Adrenal gland (tissue), 12 donors: ENCODE results near the gene ABTB2. TPM values are rescaled to one million over a fixed set of nuclear protein-coding genes. Genes with fewer than 3 reads are reported as not detected.

Source experiments
- DNase-seq, 7 donors: peaks; one replicate each; pipeline ENCODE4 v3.0.0-alpha.2; 2019 to 2020
- H3K27ac ChIP-seq, 5 donors: fragments of 200-600 bp; sonication (generic) in 4 of 5; 1 replicate in 3 of 5; 2 replicates in 2 of 5; pipeline versions ENCODE4 v1.5.1 to v1.8.0; 2016 to 2020; ENCODE audit warnings: mild to moderate bottlenecking in 1 of 5
- H3K27me3 ChIP-seq: fragments of 200-600 bp; 2 replicates; pipeline ENCODE4 v1.8.0; 2021
- H3K36me3 ChIP-seq, 2 donors: fragments of 200-600 bp; replicated peaks in 1 of 2; 1 replicate in 1 of 2; 2 replicates in 1 of 2; pipeline versions ENCODE4 v1.5.1 to v1.8.0; 2018 to 2022
- H3K4me1 ChIP-seq, 2 donors: fragments of 200-600 bp; replicated peaks in 1 of 2; 1 replicate in 1 of 2; 2 replicates in 1 of 2; pipeline versions ENCODE4 v1.5.1 to v1.8.0; 2018 to 2021
- H3K4me3 ChIP-seq, 4 donors: fragments of 200-600 bp; sonication (generic) in 3 of 4; one replicate each; pipeline ENCODE4 v1.5.1; 2016 to 2018
- H3K9me3 ChIP-seq, 3 donors: fragments of 200-600 bp; sonication (generic) in 1 of 3; replicated peaks in 1 of 3; 1 replicate in 2 of 3; 2 replicates in 1 of 3; pipeline versions ENCODE4 v1.5.1 to v1.8.0; 2016 to 2021
- CTCF ChIP-seq, 6 experiments: fragments of 450-650 bp in 4 of 6; fragments of 200-600 bp in 2 of 6; sonication (generic) in 1 of 6; IDR thresholded peaks; 1 replicate in 5 of 6; 2 replicates in 1 of 6; pipeline versions ENCODE4 v1.5.1 to v1.8.0; 2016 to 2021; ENCODE audit warnings: antibody characterized with exemption in 6 of 6, mild to moderate bottlenecking in 2 of 6, moderate library complexity in 1 of 6
- POLR2A ChIP-seq, 2 donors: fragments of 450-650 bp; IDR thresholded peaks; one replicate each; pipeline ENCODE4 v1.6.1; 2017; ENCODE audit warnings: antibody characterized with exemption in 2 of 2, mild to moderate bottlenecking in 2 of 2, moderate library complexity in 1 of 2
- WGBS, 4 donors: extraction: QIAGEN DNeasy Blood & Tissue Kit in 2 of 4; methylation state at CpG; one replicate each; pipeline versions ENCODE4 v1.1.5 to v1.1.7; 2013 to 2017; 5-methylcytosine and 5-hydroxymethylcytosine counted together
- intact Hi-C, 2 donors: fragments of 100-400 bp; cut with DNase I; formaldehyde crosslinking; loops; one replicate each; pipeline versions ENCODE4 v1.14.1 to v1.15.0; 2022 to 2023
- polyA plus RNA-seq, 3 donors: library from polyadenylated mRNA; stranded (reverse); fragments of 200-250 nt in 2 of 3; fragments of 350-450 nt in 1 of 3; fragmentation: Illumina TruSeq in 1 of 3; extraction: RNeasy Lipid Tissue Mini Kit (QIAGEN cat#74804) in 1 of 3; gene quantifications; one replicate each; pipeline ENCODE4 v1.2.3, GENCODE V29; 2013 to 2014
- total RNA-seq, 9 donors: library from RNA; depleted of rRNA in 4 of 9; stranded (reverse); fragments of >200 nt in 4 of 9; fragments of 120-200 nt in 1 of 9; fragmentation: NEBNext Ultra II Directional in 1 of 9; extraction: Animal tissue kit (Norgen Biotek cat#: 25700) in 1 of 9; gene quantifications; one replicate each; pipeline versions ENCODE4 v1.1.0 to v1.2.4, GENCODE V29; 2013 to 2023
- donor health status: healthy with polysubstance abuse.
- donor health status: Bipolar disorder and iron deficiency.
- donor health status: DM: yes; HTN: yes; CAD: no.
- donor health status: DM: no; HTN: no; CAD: no.
- donor health status: DM: no; HTN: no; CAD: no.
- donor health status: DM: yes; HTN: yes; CAD: no.

ABTB2 gene
- total and polyA plus RNA-seq, 12 donors: 1.9 to 32.3 (median 6.1) TPM

GRCh38 chr11:34150494-34151151 lies 207.2 kb downstream of the ABTB2 start:
- intact Hi-C loops: no loop called here
- WGBS, 4 donors: 51 to 72% (median 59%) methylated on average over 6 of the region's 6 CpGs
- Histone ChIP-seq H3K27ac (no peak overlapping the region), H3K9me3 (no peaks in the 10 kb centered on the region), H3K4me1 (peaks cover 0 to 9% of the 10 kb centered on the region in 2 donors), H3K36me3 (peaks cover 0 to 41% of the 10 kb centered on the region in 2 donors), H3K4me3 (no peak overlapping the region), H3K27me3 (no peaks in the 10 kb centered on the region)
- TF ChIP-seq POLR2A (IDR thresholded peaks at IDR 0.05) (no peak), CTCF (IDR thresholded peaks at IDR 0.05) (no peak)
- no peak for DNase-seq

- DNase-seq: no peak
- 78 to 100% (median 87%) methylated on average over 1 to 13 of the region's 13 CpGs for WGBS, 4 donors
- TF ChIP-seq POLR2A (IDR thresholded peaks at IDR 0.05) (no peak), CTCF (IDR thresholded peaks at IDR 0.05) (peak in 3 of 6 experiments; percentile 15 to 31 (median 27))
- Histone ChIP-seq H3K27ac (no peak overlapping the region), H3K4me1 (peaks cover 0 to 9% of the 10 kb centered on the region in 2 donors), H3K9me3 (no peaks in the 10 kb centered on the region), H3K36me3 (peaks cover 0 to 50% of the 10 kb centered on the region in 2 donors), H3K27me3 (no peaks in the 10 kb centered on the region), H3K4me3 (no peak overlapping the region)
- intact Hi-C loops: loop anchor here in 1 of 2 donors (10.0 kb wide), 1 partner anchor 155 kb away; no protein-coding TSS in a partner anchor
Observed at GRCh38 chr11:34149786-34150185, 208.0 kb downstream of the ABTB2 start.

- H3K9me3 ChIP-seq: no peaks in the 10 kb centered on the region
- WGBS, 4 donors: 92 to 98% (median 94%) methylated on average over 5 to 7 of the region's 7 CpGs
- H3K36me3 ChIP-seq: peaks cover 0 to 55% of the 10 kb centered on the region in 2 donors
- H3K4me1 ChIP-seq: peaks cover 0 to 9% of the 10 kb centered on the region in 2 donors
- H3K27me3 ChIP-seq: no peaks in the 10 kb centered on the region
- no peak for TF ChIP-seq POLR2A (IDR thresholded peaks at IDR 0.05)
- no peak for TF ChIP-seq CTCF (IDR thresholded peaks at IDR 0.05)
- intact Hi-C loops: loop anchor here in 1 of 2 donors (10.0 kb wide), 1 partner anchor 154 kb away; no protein-coding TSS in a partner anchor
- H3K27ac ChIP-seq: no peak overlapping the region
- H3K4me3 ChIP-seq: no peak overlapping the region
- no peak for DNase-seq
Observed at GRCh38 chr11:34149274-34149673, 208.5 kb downstream of the ABTB2 start.

GRCh38 chr11:34148504-34149165 lies 209.2 kb downstream of the ABTB2 start:
- no peak overlapping the region for H3K4me3 ChIP-seq
- peaks cover 0 to 60% of the 10 kb centered on the region in 2 donors for H3K36me3 ChIP-seq
- DNase-seq: no peak
- intact Hi-C loops: loop anchor here in 1 of 2 donors (10.0 kb wide), 1 partner anchor 154 kb away; no protein-coding TSS in a partner anchor
- H3K4me1 ChIP-seq: peaks cover 0 to 9% of the 10 kb centered on the region in 2 donors
- no peak overlapping the region for H3K27ac ChIP-seq
- H3K9me3 ChIP-seq: no peaks in the 10 kb centered on the region
- H3K27me3 ChIP-seq: no peaks in the 10 kb centered on the region
- 85 to 94% (median 89%) methylated on average over 16 of the region's 16 CpGs for WGBS, 4 donors
- TF ChIP-seq CTCF (IDR thresholded peaks at IDR 0.05): no peak
- no peak for TF ChIP-seq POLR2A (IDR thresholded peaks at IDR 0.05)
